GM20431 (cell line): ENCODE data around the gene KRT83.

Source experiments
- in situ Hi-C: fragments of 300-500 bp; cut with MseI, MboI; formaldehyde crosslinking; loops from one replicate; pipeline ENCODE4 v1.15.0; 2020; ENCODE audit warnings: low sequenced_read_pairs; ENCODE audit not compliant: unreplicated experiment

KRT83 gene

DNA sequence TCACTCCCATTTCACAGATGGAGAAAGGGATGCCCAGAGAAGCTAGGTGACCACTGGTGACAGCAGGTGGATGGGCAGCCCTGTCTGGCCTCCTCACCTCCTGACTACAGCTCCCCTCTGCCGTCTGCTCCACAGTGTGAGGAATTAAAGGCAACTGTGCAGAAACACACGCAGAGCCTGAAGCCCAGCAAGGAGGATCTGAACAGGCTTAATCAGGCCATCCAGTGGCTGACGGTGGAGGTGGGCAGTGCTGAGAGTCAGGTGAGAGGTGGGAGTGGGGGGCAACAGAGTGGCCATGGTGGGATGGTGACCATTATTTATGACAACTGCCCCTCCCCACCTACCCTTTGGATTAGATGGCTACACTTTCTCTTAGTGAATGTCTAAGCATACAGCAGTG is 45.5 kb downstream of the KRT83 start:
- in situ Hi-C loops = no loop called here

DNA sequence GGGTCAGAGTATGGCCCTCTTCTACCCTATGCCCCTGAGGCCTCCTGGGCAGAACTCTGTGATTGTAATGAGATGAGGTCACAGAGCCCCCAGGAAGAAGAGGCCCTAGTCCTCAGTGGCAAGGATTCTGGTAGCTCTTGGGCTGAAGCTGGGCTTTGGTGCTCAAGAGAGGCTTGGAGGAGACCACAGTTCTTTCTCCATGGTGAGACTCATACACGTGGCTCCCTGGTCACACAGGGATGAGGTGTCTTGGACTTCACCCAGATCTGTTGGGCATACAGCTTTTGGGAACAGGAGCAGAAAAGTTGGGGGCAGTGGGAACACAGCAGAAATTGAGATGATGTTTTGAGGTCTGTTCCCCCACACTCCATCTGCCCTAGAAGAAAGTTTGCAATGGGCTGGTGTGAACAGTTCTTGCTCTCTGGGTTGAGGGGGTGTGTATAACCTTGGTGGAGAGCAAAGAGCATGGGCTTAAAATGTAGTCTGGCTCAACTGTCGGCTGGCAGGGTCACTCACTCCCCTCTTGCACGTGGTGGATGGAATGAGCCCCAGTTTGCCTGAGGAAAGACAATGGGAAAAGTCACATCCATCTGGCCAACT is 46.6 kb downstream of the KRT83 start, which contains the start of gene KRT86:
TSS of gene KRT86 (plus strand) at position 125 of the 600 bp plus-strand sequence. CDS start 27,272 bp downstream, outside the sequence.
- in situ Hi-C loops = no loop called here

DNA sequence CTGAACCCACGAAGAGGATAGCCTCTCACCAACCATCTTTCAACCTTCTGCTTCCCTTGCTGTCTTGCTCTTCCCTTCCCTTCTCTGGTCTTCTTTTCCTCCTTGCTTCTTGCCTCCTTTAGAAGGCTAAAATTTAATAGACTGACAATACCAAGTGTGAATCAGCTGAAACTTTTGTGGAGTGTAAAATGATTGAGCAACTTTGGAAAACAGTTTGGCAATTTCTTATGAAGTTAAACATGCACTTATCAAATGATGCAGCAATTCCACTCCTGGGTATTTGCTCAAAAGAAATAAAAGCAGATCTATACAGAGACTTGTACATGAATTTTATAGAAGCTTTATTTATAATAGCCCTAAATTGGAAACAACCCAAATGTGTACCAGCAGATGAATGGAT is 50.0 kb downstream of the KRT83 start:
- in situ Hi-C loops = no loop called here

DNA sequence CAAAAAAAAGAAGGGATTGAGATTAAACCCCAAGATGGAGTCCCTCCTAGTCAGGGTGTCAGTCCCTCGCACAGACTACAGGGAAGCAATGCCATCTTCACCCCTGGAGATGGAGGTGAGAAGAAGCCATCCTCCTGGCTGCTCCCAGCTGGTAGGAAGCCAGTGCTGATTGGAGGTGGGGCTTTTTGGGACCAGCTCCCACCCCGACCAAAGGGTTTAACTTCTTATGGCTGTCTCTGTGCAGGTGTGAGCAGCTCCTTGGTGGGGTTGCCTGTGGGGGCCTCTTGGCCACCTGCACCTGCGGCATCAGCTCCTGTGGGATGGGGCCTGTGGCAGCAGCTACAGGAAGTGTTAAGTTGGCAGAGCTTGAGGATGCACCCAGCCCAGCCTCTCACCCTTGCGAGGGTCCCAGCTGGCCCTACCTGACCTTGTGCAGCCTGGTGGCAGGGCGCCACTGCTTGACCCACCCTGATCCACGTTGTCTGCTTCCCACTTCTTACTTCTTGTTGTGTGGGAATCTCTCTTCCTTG is 50.6 kb downstream of the KRT83 start:
- in situ Hi-C loops = no loop called here

DNA sequence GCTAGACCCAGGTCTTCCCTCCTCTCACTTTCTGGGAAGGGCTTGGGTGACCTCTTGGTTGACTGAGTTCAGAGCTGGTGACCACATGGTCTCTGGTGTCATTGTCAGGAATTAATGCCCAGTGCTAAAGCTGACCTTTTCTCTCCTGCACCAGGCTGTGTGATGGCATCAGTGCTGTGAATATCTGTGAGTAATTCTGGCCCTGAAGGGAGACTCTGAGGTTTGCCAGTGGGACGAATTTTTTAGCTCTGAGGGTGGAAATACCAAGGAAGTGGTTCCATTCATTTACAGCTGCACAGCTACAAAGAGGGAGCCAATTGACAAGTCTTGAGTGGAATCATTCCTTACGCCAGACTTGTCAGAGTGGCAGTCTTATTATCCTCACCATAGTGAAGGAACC is 53.0 kb downstream of the KRT83 start:
- in situ Hi-C loops = no loop called here

DNA sequence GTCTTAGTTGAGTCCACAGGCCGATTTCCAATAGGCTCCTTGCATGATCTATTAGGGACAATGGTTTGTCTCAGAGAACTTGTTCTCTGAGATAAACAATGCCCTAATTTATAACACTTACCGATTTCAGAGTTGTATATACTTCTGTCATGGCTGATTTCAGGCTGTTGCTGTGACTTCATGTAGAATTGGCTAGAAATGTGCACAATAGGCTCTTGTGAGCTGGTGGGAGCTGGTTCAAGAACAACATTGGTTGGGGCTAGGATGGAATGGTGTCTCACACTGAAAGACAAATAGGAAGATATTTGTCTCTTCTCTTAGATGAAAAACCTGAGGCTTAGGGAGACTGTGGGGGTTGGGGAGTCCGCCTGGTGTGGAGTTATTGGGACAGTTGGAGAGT is 53.5 kb downstream of the KRT83 start:
- in situ Hi-C loops = no loop called here

DNA sequence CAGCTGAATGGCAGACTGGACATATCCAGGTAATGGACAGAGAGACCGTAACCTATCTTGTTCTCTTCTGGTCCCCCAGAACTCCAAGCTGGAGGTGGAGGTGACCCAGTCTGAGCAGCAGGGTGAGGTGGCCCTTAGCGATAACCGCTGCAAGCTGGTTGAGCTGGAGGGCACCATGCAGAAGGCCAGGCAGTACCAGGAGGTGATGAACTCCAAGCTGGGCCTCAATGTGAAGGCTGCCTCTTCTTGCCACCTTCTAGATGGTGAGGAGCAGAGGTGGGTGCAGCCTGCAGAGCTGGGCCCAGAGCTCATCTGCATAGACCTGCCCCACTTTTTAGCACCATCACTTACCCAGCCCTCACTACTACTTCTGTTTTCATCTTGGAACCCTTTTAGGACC is 53.9 kb downstream of the KRT83 start:
- in situ Hi-C loops = no loop called here

DNA sequence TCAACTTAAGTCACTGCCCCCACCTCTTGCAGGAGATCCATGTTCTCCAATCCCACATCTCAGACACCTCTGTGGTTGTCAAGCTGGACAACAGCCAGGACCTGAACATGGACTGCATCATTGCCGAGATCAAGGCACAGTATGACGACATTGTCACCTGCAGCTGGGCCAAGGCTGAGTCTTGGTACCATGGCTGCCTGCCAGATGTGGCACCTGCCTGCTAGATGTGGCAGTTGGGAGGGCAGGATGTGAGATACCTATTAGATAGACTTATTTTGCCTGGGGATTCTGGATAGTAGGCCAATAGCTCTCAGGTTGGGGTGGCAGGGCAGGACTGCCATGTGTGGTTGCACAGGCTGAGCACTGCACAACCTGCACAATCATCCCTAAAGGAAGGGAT is 54.7 kb downstream of the KRT83 start:
- in situ Hi-C loops = no loop called here

DNA sequence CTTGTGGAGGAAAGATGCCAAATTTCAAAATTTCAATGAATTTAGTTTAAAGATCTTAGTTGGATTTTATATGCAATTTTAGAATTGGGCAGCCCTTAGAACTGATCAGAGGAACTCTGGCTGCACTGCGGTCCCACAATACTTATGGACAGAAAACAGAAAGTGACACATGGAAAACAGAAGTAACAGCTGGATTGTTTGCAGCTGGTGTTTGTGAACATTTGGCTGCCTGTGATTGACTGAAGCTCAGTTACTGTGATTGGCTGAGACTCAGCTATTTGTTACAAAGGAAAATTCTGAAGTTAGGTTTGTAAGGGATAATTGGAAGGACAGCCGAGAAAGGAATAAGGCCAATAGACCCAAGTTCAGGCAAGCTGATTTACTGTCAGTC is 56.8 kb downstream of the KRT83 start:
- in situ Hi-C loops = no loop called here
